ENCODE results near the gene HPCAL1. TPM values are rescaled to one million over a fixed set of nuclear protein-coding genes. Genes with fewer than 3 reads are reported as not detected.

Gene HPCAL1
- total and polyA plus RNA-seq, 8 donors: 58.1 to 108 (median 72.1) TPM

DNA sequence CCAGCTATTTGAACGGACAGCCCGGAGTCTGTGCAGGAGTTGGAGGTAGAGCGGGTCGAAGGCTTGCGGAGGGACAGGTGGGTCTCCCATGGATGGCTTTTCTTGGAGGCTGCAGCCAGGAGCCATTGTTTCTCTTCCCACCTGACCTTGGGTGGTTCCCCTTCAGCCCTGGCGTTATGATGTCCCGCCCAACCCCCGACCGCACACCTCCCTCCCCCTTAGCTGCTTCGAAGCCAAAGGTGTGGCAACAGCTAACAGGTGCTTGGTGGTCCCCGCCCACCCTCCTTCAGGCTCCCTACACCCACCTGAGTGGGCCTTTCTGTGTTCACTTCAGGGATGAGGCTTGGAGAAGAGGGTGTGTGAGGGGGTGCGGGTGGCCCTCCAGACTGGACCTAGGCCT lies 62.7 kb downstream of the HPCAL1 start:
- TF ChIP-seq, protein P1, sequence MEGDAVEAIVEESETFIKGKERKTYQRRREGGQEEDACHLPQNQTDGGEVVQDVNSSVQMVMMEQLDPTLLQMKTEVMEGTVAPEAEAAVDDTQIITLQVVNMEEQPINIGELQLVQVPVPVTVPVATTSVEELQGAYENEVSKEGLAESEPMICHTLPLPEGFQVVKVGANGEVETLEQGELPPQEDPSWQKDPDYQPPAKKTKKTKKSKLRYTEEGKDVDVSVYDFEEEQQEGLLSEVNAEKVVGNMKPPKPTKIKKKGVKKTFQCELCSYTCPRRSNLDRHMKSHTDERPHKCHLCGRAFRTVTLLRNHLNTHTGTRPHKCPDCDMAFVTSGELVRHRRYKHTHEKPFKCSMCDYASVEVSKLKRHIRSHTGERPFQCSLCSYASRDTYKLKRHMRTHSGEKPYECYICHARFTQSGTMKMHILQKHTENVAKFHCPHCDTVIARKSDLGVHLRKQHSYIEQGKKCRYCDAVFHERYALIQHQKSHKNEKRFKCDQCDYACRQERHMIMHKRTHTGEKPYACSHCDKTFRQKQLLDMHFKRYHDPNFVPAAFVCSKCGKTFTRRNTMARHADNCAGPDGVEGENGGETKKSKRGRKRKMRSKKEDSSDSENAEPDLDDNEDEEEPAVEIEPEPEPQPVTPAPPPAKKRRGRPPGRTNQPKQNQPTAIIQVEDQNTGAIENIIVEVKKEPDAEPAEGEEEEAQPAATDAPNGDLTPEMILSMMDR (IDR thresholded peaks at IDR 0.05): no peak
- Histone ChIP-seq H3K9me3 (no peaks in the 10 kb centered on the region), H3K4me1 (peaks cover 7 to 53% of the 10 kb centered on the region in 2 donors), H3K27ac (no peak overlapping the region), H3K4me3 (no peak overlapping the region), H3K27me3 (no peaks in the 10 kb centered on the region), H3K36me3 (no peaks in the 10 kb centered on the region)
- intact Hi-C loops (cut with DNase I): no loop called here
- ATAC-seq: no peak
- peak in 1 of 4 donors; percentile 32 for DNase-seq

DNA sequence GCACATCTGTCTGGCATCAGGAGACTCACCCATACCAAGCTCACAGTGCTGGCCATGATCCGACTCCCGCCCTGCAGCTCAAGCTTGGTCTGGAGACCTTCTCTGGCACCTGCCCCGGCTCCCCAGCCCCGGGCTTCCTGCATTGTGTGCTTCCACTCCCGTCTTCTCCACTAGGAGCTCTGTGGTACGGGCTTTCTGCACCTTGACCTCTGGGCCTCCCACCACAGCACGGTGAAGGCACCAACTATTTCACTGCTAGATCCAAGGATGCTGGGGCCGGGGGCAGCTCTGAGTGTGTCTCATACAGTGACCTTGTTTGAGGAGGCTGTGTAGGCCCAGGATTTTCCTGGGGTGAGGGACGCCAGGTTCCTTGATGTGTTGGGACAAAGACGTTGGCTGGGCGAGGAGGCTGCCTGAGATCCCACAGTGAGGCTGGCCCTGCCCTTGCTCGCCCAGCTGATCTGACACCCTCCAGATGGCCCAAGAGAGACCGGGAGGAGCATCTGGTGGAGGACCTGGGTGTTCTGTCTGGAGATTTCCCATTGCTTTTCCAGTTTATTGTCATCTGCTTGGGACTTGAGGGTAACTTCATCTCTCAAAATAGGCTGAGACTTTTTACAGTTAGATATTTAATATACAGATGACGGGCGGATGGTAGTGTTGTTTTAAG lies 64.0 kb downstream of the HPCAL1 start:
- no peak overlapping the region for H3K4me3 ChIP-seq

DNA sequence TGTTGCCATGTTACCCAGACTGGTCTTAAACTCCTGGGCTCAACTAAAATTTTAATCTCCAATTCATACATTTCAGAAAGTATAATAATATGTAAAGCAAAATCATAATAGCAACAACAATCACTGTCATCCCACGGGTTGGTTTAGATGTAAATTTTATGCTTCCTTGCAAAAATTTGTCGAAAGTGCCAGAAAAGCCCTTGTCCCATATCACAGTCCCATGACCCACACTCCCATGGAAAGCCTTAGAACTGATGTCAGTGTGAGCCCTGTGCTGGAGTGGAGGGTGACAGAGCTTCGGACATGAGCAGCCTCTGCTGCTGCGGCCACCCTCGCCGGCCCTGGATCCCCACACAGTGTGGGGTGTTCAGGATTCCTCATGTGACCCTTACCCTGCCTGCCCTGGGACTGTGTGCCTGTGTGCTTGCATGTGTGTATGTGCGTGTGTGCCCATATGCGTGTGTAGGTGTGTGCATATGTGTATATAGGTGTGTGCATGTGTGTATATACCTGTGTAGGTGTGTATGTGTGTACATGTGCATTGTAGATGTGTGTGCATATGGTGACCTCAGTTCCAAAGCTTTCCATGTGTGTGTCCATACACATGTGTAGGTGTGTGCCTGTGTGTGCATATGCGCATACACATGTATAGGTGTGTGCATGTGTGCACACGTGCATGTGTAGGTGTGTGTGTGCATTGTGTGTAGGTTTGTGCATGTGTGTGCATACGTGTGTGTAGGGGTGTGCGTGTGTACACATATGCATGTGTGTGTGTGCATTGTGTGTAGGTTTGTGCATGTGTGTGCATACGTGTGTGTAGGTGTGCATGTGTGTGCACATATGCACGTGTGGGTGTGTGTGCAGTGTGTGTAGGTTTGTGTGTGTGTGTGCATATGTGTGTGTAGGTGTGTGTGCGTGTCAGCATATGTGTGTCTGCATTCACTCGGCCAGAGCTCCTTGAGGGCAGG lies 65.1 kb downstream of the HPCAL1 start:
- H3K36me3 ChIP-seq: no peaks in the 10 kb centered on the region
- intact Hi-C loops (cut with DNase I): no loop called here
- no peak overlapping the region for H3K27ac ChIP-seq
- ATAC-seq (no peak), DNase-seq (peak in 1 of 4 donors; percentile 58)
- no peaks in the 10 kb centered on the region for H3K9me3 ChIP-seq
- TF ChIP-seq, protein P1 (IDR thresholded peaks at IDR 0.05): no peak
- H3K4me1 ChIP-seq: peaks cover 18 to 46% of the 10 kb centered on the region in 2 donors
- no peaks in the 10 kb centered on the region for H3K27me3 ChIP-seq
- no peak overlapping the region for H3K4me3 ChIP-seq

More for the DNA sequence above, 64.0 kb downstream of the HPCAL1 start:
- TF ChIP-seq, protein P1 (IDR thresholded peaks at IDR 0.05): no peak
- no peaks in the 10 kb centered on the region for H3K9me3 ChIP-seq
- H3K27ac ChIP-seq: peak overlapping the region in 1 of 2 donors; percentile 7
- H3K27me3 ChIP-seq: no peaks in the 10 kb centered on the region
- ATAC-seq (no peak), DNase-seq (peak in 1 of 4 donors; percentile 61)
- no peaks in the 10 kb centered on the region for H3K36me3 ChIP-seq
- intact Hi-C loops (cut with DNase I): no loop called here
- H3K4me1 ChIP-seq: peaks cover 18 to 47% of the 10 kb centered on the region in 2 donors

DNA sequence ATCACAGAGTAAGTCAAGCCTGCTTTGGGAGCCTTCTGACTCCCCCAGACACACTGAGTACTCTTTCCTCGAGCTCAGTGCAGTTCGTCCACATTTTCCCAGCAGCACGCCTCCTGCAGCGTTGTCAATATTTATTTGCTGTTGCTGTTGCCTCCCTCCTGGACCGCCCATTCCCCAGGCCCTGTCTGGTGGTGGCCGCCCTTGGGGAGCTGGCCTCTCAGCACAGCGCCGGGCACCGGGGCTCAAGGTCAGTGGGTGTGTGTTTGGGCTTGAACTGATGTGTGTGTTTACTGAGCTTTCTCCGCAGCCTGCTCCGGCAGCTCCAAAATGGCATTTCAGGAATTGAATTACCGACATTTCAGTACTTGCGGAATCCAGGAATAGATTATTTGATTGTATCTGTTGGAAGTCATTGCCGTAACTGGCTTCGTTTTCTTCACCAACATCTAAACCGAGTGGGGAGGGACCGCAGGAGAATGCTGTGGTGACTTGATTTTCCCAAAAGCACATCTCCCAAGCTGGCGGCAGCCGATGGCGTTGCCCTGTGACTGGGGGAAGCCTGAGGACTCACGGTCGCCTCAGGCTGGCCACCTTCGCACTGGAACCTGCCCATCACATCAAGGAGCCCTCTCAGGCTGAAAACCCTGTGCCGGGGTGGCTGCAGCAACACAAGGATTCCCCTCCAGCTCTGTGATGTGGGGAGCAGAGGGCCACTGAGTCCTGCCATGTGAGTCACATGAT lies 66.0 kb downstream of the HPCAL1 start:
- peaks cover 18 to 37% of the 10 kb centered on the region in 2 donors for H3K4me1 ChIP-seq
- H3K9me3 ChIP-seq: no peaks in the 10 kb centered on the region
- H3K4me3 ChIP-seq: no peak overlapping the region
- H3K36me3 ChIP-seq: peaks cover 0 to 3% of the 10 kb centered on the region in 2 donors
- intact Hi-C loops (cut with DNase I): no loop called here
- DNase-seq (peak in 1 of 4 donors; percentile 82), ATAC-seq (peak; percentile 49)
- TF ChIP-seq, protein P1 (IDR thresholded peaks at IDR 0.05): no peak
- H3K27me3 ChIP-seq: no peaks in the 10 kb centered on the region
- peak overlapping the region; percentile 70 to 78 for H3K27ac ChIP-seq

All from left lung (tissue), 10 donors.